PC-3 (cell line): ENCODE data around the gene ATP1B1. TPM values are rescaled to one million over a fixed set of nuclear protein-coding genes. Genes with fewer than 3 reads are reported as not detected.
"Not testable (repeated sequence)": the region's sequence is repeated elsewhere in the genome, so short reads cannot be mapped to it uniquely, and the experiment has no call there.

Source experiments
- ATAC-seq: fragments of 200-7000 bp; cut with Tn5 transposase; 2 replicates; pipeline ENCODE4 v1.9.1; 2020; ENCODE audit warnings: mild to moderate bottlenecking, moderate library complexity
- BruUV-seq: library from RNA; stranded (reverse); fragments of 400-500 nt; replicated peaks from 2 replicates; lab custom pipeline; 2021; lab: Mats Ljungman, UMichigan
- CTCF ChIA-PET: fragments of 300-600 bp; sonication (Branson Sonifier 250); formaldehyde crosslinking; loops from one replicate; lab custom pipeline; 2022; ENCODE audit warnings: antibody characterized with exemption; lab: Charles Lee
- POLR2A ChIA-PET: fragments of 300-600 bp; sonication (Branson Sonifier 250); formaldehyde crosslinking; loops from one replicate; lab custom pipeline; 2022; ENCODE audit warnings: antibody characterized with exemption; ENCODE audit not compliant: unreplicated experiment; lab: Charles Lee
- DNase-seq: peaks from one replicate; pipeline ENCODE4 v3.0.0-alpha.2; 2015
- H2AFZ ChIP-seq: fragments of 300-600 bp; sonication (generic); 2 replicates; pipeline ENCODE4 v1.6.0; 2016; ENCODE audit warnings: antibody characterized with exemption, low read length
- H3F3A ChIP-seq: fragments of 300-600 bp; sonication (generic); one replicate; pipeline ENCODE4 v1.6.0; 2017; ENCODE audit warnings: antibody characterized with exemption, low read length, control low read depth, mild to moderate bottlenecking; ENCODE audit not compliant: unreplicated experiment
- H3K27ac ChIP-seq: fragments of 300-600 bp; sonication (generic); 2 replicates; pipeline ENCODE4 v1.5.1; 2016; ENCODE audit warnings: mild to moderate bottlenecking, low read length
- H3K27me3 ChIP-seq: fragments of 300-600 bp; sonication (generic); 2 replicates; pipeline ENCODE4 v1.6.1; 2016; ENCODE audit warnings: low read length, mixed read lengths
- H3K36me3 ChIP-seq: fragments of 300-600 bp; sonication (generic); 2 replicates; pipeline ENCODE4 v1.6.1; 2016; ENCODE audit warnings: low read depth, mixed run types, low read length, mixed read lengths
- H3K4me1 ChIP-seq: fragments of 300-600 bp; sonication (generic); 2 replicates; pipeline ENCODE4 v1.5.1; 2016; ENCODE audit warnings: low read length; ENCODE audit not compliant: insufficient read depth
- H3K4me2 ChIP-seq: fragments of 300-600 bp; sonication (generic); 2 replicates; pipeline ENCODE4 v1.6.0; 2016; ENCODE audit warnings: low read length
- H3K4me3 ChIP-seq: fragments of 300-600 bp; sonication (generic); 2 replicates; pipeline ENCODE4 v1.5.1; 2016; ENCODE audit warnings: mild to moderate bottlenecking, low read length, mixed read lengths
- H3K79me2 ChIP-seq: fragments of 300-600 bp; sonication (generic); 2 replicates; pipeline ENCODE4 v1.6.1; 2017; ENCODE audit warnings: low read length, mixed read lengths
- H3K9ac ChIP-seq: fragments of 300-600 bp; sonication (generic); 2 replicates; pipeline ENCODE4 v1.6.0; 2016; ENCODE audit warnings: mild to moderate bottlenecking, low read length
- H3K9me2 ChIP-seq: fragments of 300-600 bp; sonication (generic); replicated peaks from 2 replicates; pipeline ENCODE4 v1.6.1; 2016; ENCODE audit warnings: mixed run types, low read length, mixed read lengths
- H3K9me3 ChIP-seq: fragments of 300-600 bp; sonication (generic); 2 replicates; pipeline ENCODE4 v1.6.1; 2016; ENCODE audit warnings: low read length, mixed read lengths
- H4K20me1 ChIP-seq: fragments of 300-600 bp; sonication (generic); 2 replicates; pipeline ENCODE4 v1.6.1; 2016; ENCODE audit warnings: low read length, mixed read lengths
- CTCF ChIP-seq: fragments of 300-600 bp; sonication (generic); conservative IDR thresholded peaks from 2 replicates; pipeline ENCODE4 v1.5.1; 2017; ENCODE audit warnings: antibody characterized with exemption, low read depth, mild to moderate bottlenecking, low read length
- EZH2 ChIP-seq: fragments of 300-600 bp; sonication (generic); IDR thresholded peaks from one replicate; pipeline ENCODE4 v1.6.1; 2017; ENCODE audit warnings: antibody characterized with exemption, mild to moderate bottlenecking, low read length; ENCODE audit not compliant: unreplicated experiment
- EZH2phosphoT487 ChIP-seq: fragments of 300-600 bp; sonication (generic); IDR thresholded peaks from 2 replicates; pipeline ENCODE4 v1.6.1; 2018; ENCODE audit warnings: mild to moderate bottlenecking, antibody characterized with exemption, low read length, borderline replicate concordance
- intact Hi-C: fragments of 100-400 bp; cut with micrococcal nuclease; formaldehyde crosslinking; loops from 2 replicates; pipeline ENCODE4 v1.9.0; 2023
- total RNA-seq: library from RNA; depleted of rRNA; stranded (reverse); fragments of >200 nt; gene quantifications from 2 replicates; pipeline ENCODE4 v1.2.3, GENCODE V29; 2014

Gene ATP1B1
- total RNA-seq, 1 experiment from 2014 or later: 68.7 TPM

DNA sequence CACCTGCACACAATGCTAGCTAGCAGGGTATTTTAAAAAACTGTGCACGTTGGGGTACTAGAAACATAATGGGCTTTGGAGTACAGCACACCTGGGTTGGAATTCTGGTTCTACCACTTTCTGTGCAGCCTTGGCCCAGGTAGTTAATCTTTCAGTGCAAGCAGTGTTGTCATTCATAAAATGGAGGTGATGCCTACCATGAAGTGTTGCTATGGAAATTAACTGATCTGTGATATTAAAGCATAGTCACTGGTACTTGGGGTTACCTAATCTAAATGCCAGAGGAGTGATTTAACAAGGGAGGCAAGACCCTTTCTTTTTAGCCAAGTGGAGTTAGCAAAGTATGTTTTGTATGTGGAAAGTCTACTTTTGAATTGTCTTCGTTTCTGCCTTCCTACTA is 18.0 kb downstream of the ATP1B1 start:
- ATAC-seq (no peak), DNase-seq (peak; percentile 54)
- no peak overlapping the region for H3K4me3 ChIP-seq
- H4K20me1 ChIP-seq: peaks cover 6% of the 10 kb centered on the region; the same call in 1 of the 2 replicates
- H2AFZ ChIP-seq: no peak overlapping the region
- CTCF ChIA-PET: no interaction called here
- H3K9me2 ChIP-seq: no peaks in the 10 kb centered on the region
- H3K79me2 ChIP-seq: peaks cover 63% of the 10 kb centered on the region
- BruUV-seq: no TSS peak
- H3K4me1 ChIP-seq: peaks cover 36% of the 10 kb centered on the region
- H3F3A ChIP-seq: no peaks in the 10 kb centered on the region
- H3K27me3 ChIP-seq: no peaks in the 10 kb centered on the region
- peaks cover 77% of the 10 kb centered on the region for H3K36me3 ChIP-seq
- no peaks in the 10 kb centered on the region for H3K9me3 ChIP-seq
- H3K9ac ChIP-seq: no peak overlapping the region
- TF ChIP-seq CTCF (no peak), EZH2 (no peak)
- no peak overlapping the region for H3K27ac ChIP-seq
- POLR2A ChIA-PET: no interaction called here
- H3K4me2 ChIP-seq: 0 out of 2 replicates have a peak overlapping the region, but pooled peaks have one; percentile 9
- intact Hi-C loops: no loop called here

GRCh38 chr1:169125597-169125996 is 19.1 kb downstream of the ATP1B1 start:
- intact Hi-C loops, H2AFZ ChIP-seq, H3F3A ChIP-seq, H3K4me3 ChIP-seq, H3K9me2 ChIP-seq, H3K9me3 ChIP-seq, BruUV-seq, POLR2A ChIA-PET, H3K9ac ChIP-seq, H4K20me1 ChIP-seq, CTCF ChIA-PET, ATAC-seq, H3K27ac ChIP-seq, H3K27me3 ChIP-seq, DNase-seq, H3K4me2 ChIP-seq: not testable (repeated sequence)
- peaks cover 75% of the 10 kb centered on the region for H3K36me3 ChIP-seq
- H3K4me1 ChIP-seq: peaks cover 36% of the 10 kb centered on the region
- H3K79me2 ChIP-seq: peaks cover 57% of the 10 kb centered on the region

- Histone ChIP-seq H3K27ac (no peak overlapping the region), H3K4me1 (peaks cover 37% of the 10 kb centered on the region)
- BruUV-seq: no TSS peak
These were observed 19.8 kb downstream of the ATP1B1 start for GRCh38 chr1:169126335-169126734.

More at GRCh38 chr1:169126335-169126734, 19.8 kb downstream of the ATP1B1 start:
- ATAC-seq (no peak), DNase-seq (no peak)
- no peaks in the 10 kb centered on the region for H3K9me2 ChIP-seq
- H3K79me2 ChIP-seq: peaks cover 58% of the 10 kb centered on the region
- ChIA-PET POLR2A (no interaction called here), CTCF (no interaction called here)
- no peaks in the 10 kb centered on the region for H3K27me3 ChIP-seq
- H3K36me3 ChIP-seq: peaks cover 82% of the 10 kb centered on the region
- no peaks in the 10 kb centered on the region for H3K9me3 ChIP-seq
- no peak overlapping the region for H3K9ac ChIP-seq
- H4K20me1 ChIP-seq: peaks cover 6% of the 10 kb centered on the region; the same call in 1 of the 2 replicates
- H2AFZ ChIP-seq: no peak overlapping the region
- H3K4me2 ChIP-seq: no peak overlapping the region
- TF ChIP-seq EZH2: no peak
- no peak for TF ChIP-seq EZH2phosphoT487
- TF ChIP-seq CTCF: no peak
- H3F3A ChIP-seq: no peaks in the 10 kb centered on the region
- H3K4me3 ChIP-seq: no peak overlapping the region
- intact Hi-C loops: no loop called here
